Naive thymus-derived CD4-positive, alpha-beta T cell (primary cell): ENCODE measurements around the gene CDC42EP3. TPM values are rescaled to one million over a fixed set of nuclear protein-coding genes. Genes with fewer than 3 reads are reported as not detected.

Experiments used
- ATAC-seq: fragments of 150-1000 bp; cut with Tn5 transposase; 2 replicates; pipeline ENCODE4 v1.10.0; 2021; ENCODE audit warnings: mild to moderate bottlenecking, moderate library complexity
- CTCF ChIA-PET: fragments of 350-600 bp; sonication (Branson Sonifier 250); formaldehyde crosslinking; loops from one replicate; lab custom pipeline; 2021; ENCODE audit warnings: antibody characterized with exemption; lab: Charles Lee
- POLR2A ChIA-PET: fragments of 350-600 bp; sonication (Branson Sonifier 250); formaldehyde crosslinking; loops from one replicate; lab custom pipeline; 2021; ENCODE audit warnings: antibody characterized with exemption, inconsistent platforms; lab: Charles Lee
- DNase-seq, 9 donors: peaks; one replicate each; pipeline versions ENCODE4 v3.0.0 to v3.0.0-alpha.2; 2020 to 2022; ENCODE audit warnings: mixed read lengths in 1 of 9
- H3K27ac ChIP-seq: one replicate; pipeline ENCODE4 v1.7.0; 2013; ENCODE audit warnings: mild to moderate bottlenecking, low read depth, low read length, moderate library complexity
- H3K27me3 ChIP-seq, 2 donors: one replicate each; pipeline ENCODE4 v1.7.0; 2013; ENCODE audit warnings: low read length in 2 of 2, mild to moderate bottlenecking in 2 of 2, moderate library complexity in 2 of 2; ENCODE audit not compliant: control insufficient read depth in 2 of 2, insufficient read depth in 2 of 2
- H3K36me3 ChIP-seq, 3 experiments: 1 replicate in 2 of 3; 2 replicates in 1 of 3; pipeline ENCODE4 v1.7.0; 2013; ENCODE audit warnings: low read length in 3 of 3, mild to moderate bottlenecking in 3 of 3, moderate library complexity in 1 of 3; ENCODE audit not compliant: insufficient read depth in 3 of 3, control insufficient read depth in 2 of 3
- H3K4me1 ChIP-seq, 2 donors: one replicate each; pipeline ENCODE4 v1.7.0; 2013; ENCODE audit warnings: low read length in 2 of 2, mild to moderate bottlenecking in 2 of 2, moderate library complexity in 1 of 2; ENCODE audit not compliant: control insufficient read depth in 2 of 2, insufficient read depth in 2 of 2
- H3K4me3 ChIP-seq: 2 replicates; pipeline ENCODE4 v1.7.0; 2013; ENCODE audit warnings: mild to moderate bottlenecking, low read length
- H3K9me3 ChIP-seq, 3 experiments: 1 replicate in 2 of 3; 2 replicates in 1 of 3; pipeline ENCODE4 v1.7.0; 2013; ENCODE audit warnings: low read length in 3 of 3; ENCODE audit not compliant: control insufficient read depth in 2 of 3
- H3K27ac Mint-ChIP-seq, 9 donors: one replicate each; pipeline ENCODE4 v1.8.0; 2020 to 2022; ENCODE audit warnings: mixed read lengths in 9 of 9, mild to moderate bottlenecking in 8 of 9, moderate library complexity in 5 of 9, inconsistent platforms in 2 of 9
- H3K27me3 Mint-ChIP-seq, 5 donors: one replicate each; pipeline ENCODE4 v1.8.0; 2021 to 2022; ENCODE audit warnings: mixed read lengths in 5 of 5, mild to moderate bottlenecking in 1 of 5
- H3K36me3 Mint-ChIP-seq, 5 donors: one replicate each; pipeline ENCODE4 v1.8.0; 2020 to 2022; ENCODE audit warnings: mixed read lengths in 5 of 5, mild to moderate bottlenecking in 3 of 5, inconsistent platforms in 1 of 5
- H3K4me1 Mint-ChIP-seq, 7 donors: one replicate each; pipeline ENCODE4 v1.8.0; 2020 to 2022; ENCODE audit warnings: mixed read lengths in 7 of 7, mild to moderate bottlenecking in 3 of 7, inconsistent platforms in 1 of 7
- H3K4me3 Mint-ChIP-seq, 10 donors: one replicate each; pipeline ENCODE4 v1.8.0; 2020 to 2022; ENCODE audit warnings: mild to moderate bottlenecking in 10 of 10, mixed read lengths in 10 of 10, moderate library complexity in 6 of 10, inconsistent platforms in 2 of 10
- H3K9me3 Mint-ChIP-seq, 11 donors: one replicate each; pipeline ENCODE4 v1.8.0; 2020 to 2022; ENCODE audit warnings: mixed read lengths in 11 of 11, mild to moderate bottlenecking in 4 of 11, inconsistent platforms in 1 of 11, moderate library complexity in 1 of 11
- intact Hi-C, 2 donors: fragments of 100-400 bp; cut with micrococcal nuclease; formaldehyde crosslinking; loops; one replicate each; pipeline ENCODE4 v1.15.1; 2023
- polyA plus RNA-seq, 2 donors: library from polyadenylated mRNA; unstranded; fragments of 300-500 nt; fragmentation: Illumina TruSeq; gene quantifications; one replicate each; pipeline ENCODE4 v1.2.3, GENCODE V29; 2021
- total RNA-seq, 6 experiments: library from RNA in 5 of 6; stranded (reverse) in 5 of 6; gene quantifications; 1 replicate in 5 of 6; 2 replicates in 1 of 6; pipeline ENCODE4 v1.2.3 and lab custom pipeline; 2021 to 2026

The CDC42EP3 gene
- total and polyA plus RNA-seq, 7 experiments from 2014 or later = 15.9 to 96.3 (median 17.8) TPM

DNA sequence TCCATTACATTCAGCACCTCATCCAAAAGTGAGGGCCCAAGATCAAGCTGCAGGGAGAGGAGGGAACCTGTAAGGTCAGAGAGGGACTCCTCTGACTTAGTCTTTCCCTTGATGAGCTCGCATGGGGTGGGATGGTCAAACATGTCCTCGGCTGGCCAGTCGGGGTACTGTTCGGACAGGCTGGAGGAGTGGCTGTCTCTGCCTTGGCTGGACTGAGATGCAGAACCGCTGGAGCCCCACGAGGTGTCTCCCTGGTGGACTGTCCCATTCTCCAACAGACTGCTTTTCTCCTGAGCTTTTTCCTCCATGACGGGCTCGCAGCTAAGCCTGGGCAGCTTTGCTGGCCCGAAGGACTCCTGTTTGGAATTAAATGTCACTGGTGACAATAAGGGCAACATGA is 25.6 kb downstream of the CDC42EP3 start:
- Mint-ChIP-seq H3K36me3 (peaks cover 21 to 67% (median 58%) of the 10 kb centered on the region in 5 donors), H3K27me3 (no peaks in the 10 kb centered on the region), H3K4me3 (peak overlapping the region in 7 of 10 donors; percentile 23 to 74 (median 67)), H3K27ac (peak overlapping the region in 8 of 9 donors; percentile 61 to 94 (median 76)), H3K4me1 (peaks cover 54 to 89% (median 65%) of the 10 kb centered on the region in 7 donors), H3K9me3 (peaks cover 0 to 19% (median 4%) of the 10 kb centered on the region in 11 donors)
- ChIA-PET CTCF (interaction anchor here (0.9 kb wide), 1 partner anchor 25 kb away, joined by 3 read pairs; no protein-coding TSS in a partner anchor), POLR2A (interaction anchor here (0.6 to 1.8 kb wide), 4 partner anchors 13 to 891 kb away, joined by 3 to 5 read pairs (median 4); no protein-coding TSS in a partner anchor)
- no peaks in the 10 kb centered on the region for H3K27me3 ChIP-seq
- H3K4me3 ChIP-seq = no peak overlapping the region
- ATAC-seq = no peak
- H3K36me3 ChIP-seq = peaks cover 0 to 17% (median 7%) of the 10 kb centered on the region in 3 experiments
- H3K9me3 ChIP-seq = no peaks in the 10 kb centered on the region
- DNase-seq = no peak
- intact Hi-C loops = loop anchor here (1.0 to 2.0 kb wide), 2 partner anchors 11 to 13 kb away; no protein-coding TSS in a partner anchor
- peaks cover 39 to 81% of the 10 kb centered on the region in 2 donors for H3K4me1 ChIP-seq
- no peak overlapping the region for H3K27ac ChIP-seq

DNA sequence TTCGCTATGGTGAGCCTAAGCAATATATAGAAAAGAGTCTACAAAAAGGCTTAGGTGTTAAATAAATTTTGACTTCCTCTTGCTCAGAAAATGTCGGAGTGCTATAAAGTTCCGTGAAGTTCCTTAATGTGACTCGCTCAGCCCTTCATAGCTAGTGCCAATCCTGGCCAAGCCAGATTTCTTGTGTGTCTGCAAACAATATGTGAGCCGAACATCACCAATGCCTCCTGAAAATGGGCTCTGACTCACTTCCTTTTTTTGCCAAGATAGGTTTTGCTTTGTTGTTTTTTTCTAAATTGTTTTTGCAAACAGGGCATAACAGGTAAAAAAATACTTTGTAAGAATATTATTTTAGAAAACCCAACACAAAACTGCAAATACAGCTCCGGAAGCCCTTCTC is 26.1 kb downstream of the CDC42EP3 start:
- DNase-seq (peak in 1 of 9 donors; percentile 19), ATAC-seq (peak; percentile 28)
- CTCF ChIA-PET = interaction anchor here (0.9 kb wide), 1 partner anchor 24 kb away, joined by 3 read pairs; no protein-coding TSS in a partner anchor
- Mint-ChIP-seq H3K36me3 (peaks cover 21 to 67% (median 58%) of the 10 kb centered on the region in 5 donors), H3K9me3 (peaks cover 0 to 19% (median 4%) of the 10 kb centered on the region in 11 donors), H3K27ac (peak overlapping the region in 8 of 9 donors; percentile 60 to 94 (median 80)), H3K4me1 (peaks cover 54 to 84% (median 63%) of the 10 kb centered on the region in 7 donors), H3K4me3 (peak overlapping the region in 9 of 10 donors; percentile 23 to 75 (median 67)), H3K27me3 (no peaks in the 10 kb centered on the region)
- POLR2A ChIA-PET = interaction anchor here (0.6 to 1.8 kb wide), 4 partner anchors 11 to 891 kb away, joined by 3 to 5 read pairs (median 5); no protein-coding TSS in a partner anchor
- Histone ChIP-seq H3K27ac (no peak overlapping the region), H3K4me1 (peaks cover 39 to 76% of the 10 kb centered on the region in 2 donors), H3K36me3 (peaks cover 0 to 17% (median 7%) of the 10 kb centered on the region in 3 experiments), H3K9me3 (no peaks in the 10 kb centered on the region), H3K27me3 (no peaks in the 10 kb centered on the region), H3K4me3 (no peak overlapping the region)
- intact Hi-C loops = loop anchor here (1.0 to 2.0 kb wide), 2 partner anchors 10 to 13 kb away; no protein-coding TSS in a partner anchor

DNA sequence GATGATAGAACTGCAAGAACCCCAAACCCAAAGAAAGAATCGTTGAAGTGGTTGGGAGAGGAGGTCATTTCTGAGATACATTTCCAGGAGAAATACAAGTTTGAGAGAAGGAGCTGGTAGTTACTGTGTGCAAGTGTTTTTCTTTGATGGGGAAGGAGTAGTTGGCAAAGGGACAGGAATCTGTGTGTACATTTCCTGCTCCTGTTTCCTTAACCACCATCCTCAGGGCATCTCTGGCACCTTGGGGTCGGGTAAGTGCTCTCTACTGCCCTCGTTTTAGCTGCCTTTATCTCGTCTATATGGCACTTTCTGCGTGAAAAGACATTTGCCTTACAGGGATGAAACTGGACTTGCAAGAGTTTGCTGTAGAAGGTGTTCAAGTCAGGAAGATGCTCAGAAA is 27.3 kb downstream of the CDC42EP3 start:
- H3K9me3 ChIP-seq = no peaks in the 10 kb centered on the region
- peaks cover 51 to 78% (median 57%) of the 10 kb centered on the region in 7 donors for H3K4me1 Mint-ChIP-seq
- H3K4me3 ChIP-seq = no peak overlapping the region
- H3K27ac ChIP-seq = no peak overlapping the region
- no peaks in the 10 kb centered on the region for H3K27me3 Mint-ChIP-seq
- ChIA-PET POLR2A (interaction anchor here (0.8 to 1.2 kb wide), 2 partner anchors 8 to 18 kb away, joined by 3 read pairs; no protein-coding TSS in a partner anchor), CTCF (interaction anchor here (0.6 to 1.7 kb wide), 4 partner anchors 10 to 33 kb away, joined by 3 to 5 read pairs (median 4); no protein-coding TSS in a partner anchor)
- H3K27me3 ChIP-seq = no peaks in the 10 kb centered on the region
- intact Hi-C loops = loop anchor here in 1 of 2 donors (2.0 kb wide), 1 partner anchor 15 kb away; no protein-coding TSS in a partner anchor
- peaks cover 36 to 65% of the 10 kb centered on the region in 2 donors for H3K4me1 ChIP-seq
- H3K36me3 ChIP-seq = peaks cover 0 to 17% (median 7%) of the 10 kb centered on the region in 3 experiments
- ATAC-seq (no peak), DNase-seq (no peak)
- peaks cover 0 to 19% (median 4%) of the 10 kb centered on the region in 11 donors for H3K9me3 Mint-ChIP-seq
- peak overlapping the region in 4 of 9 donors; percentile 28 to 82 (median 52) for H3K27ac Mint-ChIP-seq
- peaks cover 21 to 66% (median 58%) of the 10 kb centered on the region in 5 donors for H3K36me3 Mint-ChIP-seq
- peak overlapping the region in 1 of 10 donors; percentile 45 for H3K4me3 Mint-ChIP-seq

DNA sequence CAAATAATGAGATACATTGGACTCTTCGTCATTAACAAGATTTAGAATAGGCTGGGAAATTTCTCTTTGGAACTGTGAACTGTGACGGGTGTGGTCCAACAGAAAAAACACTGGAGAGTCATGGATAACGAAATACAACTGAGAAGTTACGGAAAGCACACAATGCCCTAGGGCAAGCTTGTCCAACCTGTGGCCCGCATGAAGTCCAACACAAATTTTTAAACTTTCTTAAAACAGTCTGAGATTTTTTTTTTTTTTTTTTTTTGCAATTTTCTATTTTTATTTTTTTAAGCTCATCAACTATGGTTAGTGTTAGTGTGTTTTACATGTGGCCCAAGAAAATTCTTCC is 27.7 kb downstream of the CDC42EP3 start:
- Mint-ChIP-seq H3K36me3 (peaks cover 21 to 65% (median 58%) of the 10 kb centered on the region in 5 donors), H3K4me3 (peak overlapping the region in 1 of 10 donors; percentile 45), H3K9me3 (peaks cover 0 to 19% (median 4%) of the 10 kb centered on the region in 11 donors), H3K4me1 (peaks cover 49 to 78% (median 54%) of the 10 kb centered on the region in 7 donors), H3K27ac (peak overlapping the region in 4 of 9 donors; percentile 46 to 82 (median 68)), H3K27me3 (no peaks in the 10 kb centered on the region)
- no peak overlapping the region for H3K27ac ChIP-seq
- no peaks in the 10 kb centered on the region for H3K27me3 ChIP-seq
- H3K36me3 ChIP-seq = peaks cover 0 to 17% (median 7%) of the 10 kb centered on the region in 3 experiments
- intact Hi-C loops = loop anchor here in 1 of 2 donors (2.0 kb wide), 1 partner anchor 15 kb away; no protein-coding TSS in a partner anchor
- DNase-seq (no peak), ATAC-seq (no peak)
- H3K9me3 ChIP-seq = no peaks in the 10 kb centered on the region
- peaks cover 31 to 60% of the 10 kb centered on the region in 2 donors for H3K4me1 ChIP-seq
- POLR2A ChIA-PET = interaction anchor here (0.8 to 1.2 kb wide), 2 partner anchors 9 to 18 kb away, joined by 3 read pairs; no protein-coding TSS in a partner anchor
- CTCF ChIA-PET = interaction anchor here (0.7 to 1.7 kb wide), 2 partner anchors 14 to 15 kb away, joined by 4 to 5 read pairs; no protein-coding TSS in a partner anchor
- H3K4me3 ChIP-seq = no peak overlapping the region

DNA sequence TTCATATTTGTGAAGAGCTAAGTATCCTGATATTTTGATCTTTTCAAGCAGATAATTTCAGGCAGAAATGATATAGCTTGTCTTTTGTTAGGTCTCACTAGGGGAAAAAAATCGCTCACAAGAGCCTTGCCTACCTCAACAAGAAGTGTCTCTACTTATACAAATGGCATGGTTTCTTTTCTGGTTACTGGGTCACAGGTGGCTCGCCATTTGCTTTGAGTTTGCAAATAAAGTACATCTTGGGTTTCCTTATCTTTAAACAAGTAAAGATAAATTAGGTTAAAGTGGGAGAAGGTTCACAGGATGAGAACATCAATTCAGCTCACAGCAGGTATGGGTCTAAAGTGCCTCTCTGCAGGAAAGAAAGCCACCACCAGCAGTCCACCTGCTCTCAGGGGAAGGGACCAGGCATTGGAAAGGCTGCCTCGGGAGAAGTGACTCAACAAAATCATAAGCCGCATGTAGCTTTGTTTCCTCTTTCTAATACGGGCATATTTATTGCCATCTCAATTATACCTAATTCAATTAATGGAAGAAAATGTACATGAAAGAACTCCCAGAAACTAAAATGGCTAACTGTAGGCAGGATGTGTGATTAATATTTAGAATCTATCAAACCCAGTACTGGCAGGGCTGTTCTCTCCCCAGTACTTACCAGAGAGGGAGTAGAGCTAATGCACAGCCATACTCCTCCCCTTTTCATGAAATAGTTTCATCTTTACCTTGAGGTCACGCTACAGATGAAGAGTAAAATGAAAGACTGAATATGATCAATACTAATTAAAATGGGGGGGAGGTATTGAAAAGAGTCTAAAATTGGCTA is 28.3 kb downstream of the CDC42EP3 start:
- peaks cover 19 to 59% (median 55%) of the 10 kb centered on the region in 5 donors for H3K36me3 Mint-ChIP-seq
- Histone ChIP-seq H3K27me3 (no peaks in the 10 kb centered on the region), H3K4me1 (peaks cover 25 to 55% of the 10 kb centered on the region in 2 donors), H3K4me3 (no peak overlapping the region), H3K9me3 (no peaks in the 10 kb centered on the region), H3K27ac (no peak overlapping the region), H3K36me3 (peaks cover 0 to 17% (median 7%) of the 10 kb centered on the region in 3 experiments)
- no peaks in the 10 kb centered on the region for H3K27me3 Mint-ChIP-seq
- no peak for DNase-seq
- no peak for ATAC-seq
- intact Hi-C loops = no loop called here
- POLR2A ChIA-PET = interaction anchor here (0.8 to 1.2 kb wide), 2 partner anchors 9 to 17 kb away, joined by 3 read pairs; no protein-coding TSS in a partner anchor
- peaks cover 46 to 75% (median 49%) of the 10 kb centered on the region in 7 donors for H3K4me1 Mint-ChIP-seq
- H3K4me3 Mint-ChIP-seq = peak overlapping the region in 1 of 10 donors; percentile 45
- H3K27ac Mint-ChIP-seq = peak overlapping the region in 4 of 9 donors; percentile 27 to 80 (median 68)
- H3K9me3 Mint-ChIP-seq = peaks cover 0 to 14% (median 1%) of the 10 kb centered on the region in 11 donors
- CTCF ChIA-PET = interaction anchor here (0.7 to 1.7 kb wide), 2 partner anchors 14 to 16 kb away, joined by 4 to 5 read pairs; no protein-coding TSS in a partner anchor
